ENCODE data around the gene TTC3. TPM values are rescaled to one million over a fixed set of nuclear protein-coding genes. Genes with fewer than 3 reads are reported as not detected.

Gene TTC3
- total and polyA plus RNA-seq, 9 of the 15 experiments (the other 6 are each of a cell fraction or from before 2014, with no cell fraction given) = 17.5 to 92.0 (median 59.5) TPM

DNA sequence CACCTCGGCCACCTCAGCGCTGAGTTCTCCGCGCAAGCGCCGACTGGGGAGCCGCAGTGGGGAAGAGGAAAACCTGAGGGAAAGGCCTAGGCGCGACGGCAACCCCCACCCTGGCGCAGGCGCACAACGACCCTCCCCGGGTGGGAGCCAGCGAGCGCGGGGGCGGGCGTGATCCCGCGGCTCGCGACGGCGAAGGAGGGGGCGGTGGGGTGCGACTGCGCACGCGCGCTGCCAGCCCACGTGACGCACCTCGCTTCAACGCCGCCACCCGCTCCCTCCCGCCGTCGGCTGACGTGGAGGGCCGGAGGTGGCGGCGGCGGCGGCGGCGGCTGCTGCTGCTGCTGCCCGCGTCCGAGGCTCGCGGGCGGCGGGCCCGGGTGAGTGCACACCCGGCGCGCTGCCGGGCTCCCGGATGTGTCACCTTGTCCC lies at the start of gene TTC3, which contains the start of gene PIGP (continued):
- TF ChIP-seq STAT6 (CRISPR knock-in tag; IDR thresholded peaks at IDR 0.05) = no peak
- no peak for TF ChIP-seq HNRNPLL (IDR thresholded peaks at IDR 0.05; ENCODE audit: low read depth, low read length, poor library complexity, severe bottlenecking)
- no peak for TF ChIP-seq SETDB1 (IDR thresholded peaks at IDR 0.05; ENCODE audit: low read length)
- peak; percentile 54 for TF ChIP-seq SMAD1 (IDR thresholded peaks at IDR 0.05; ENCODE audit: low read depth, low read length, partially characterized antibody)
- no peak for TF ChIP-seq SREBF2 (CRISPR knock-in tag; IDR thresholded peaks at IDR 0.05)
- no peak for TF ChIP-seq MXI1 (IDR thresholded peaks at IDR 0.05; ENCODE audit: low read depth, low read length)
- peak; percentile 52; the same call in 1 of the 2 replicates for TF ChIP-seq MITF (IDR thresholded peaks at IDR 0.05)
- peak; percentile 72; the same call in 1 of the 2 replicates for TF ChIP-seq GTF2E2 (tag; IDR thresholded peaks at IDR 0.05)
- no peak for TF ChIP-seq PRMT5 (CRISPR knock-in tag; IDR thresholded peaks at IDR 0.05)
- no peak for TF ChIP-seq ETS1 (conservative IDR thresholded peaks at IDR 0.05; ENCODE audit: control insufficient read depth, low read depth, low read length)
- TF ChIP-seq, protein P1, sequence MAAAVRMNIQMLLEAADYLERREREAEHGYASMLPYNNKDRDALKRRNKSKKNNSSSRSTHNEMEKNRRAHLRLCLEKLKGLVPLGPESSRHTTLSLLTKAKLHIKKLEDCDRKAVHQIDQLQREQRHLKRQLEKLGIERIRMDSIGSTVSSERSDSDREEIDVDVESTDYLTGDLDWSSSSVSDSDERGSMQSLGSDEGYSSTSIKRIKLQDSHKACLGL (CRISPR knock-in tag; IDR thresholded peaks at IDR 0.05; ENCODE audit: borderline replicate concordance, poor library complexity, severe bottlenecking) = no peak
- TF ChIP-seq CBX3 (IDR thresholded peaks at IDR 0.05; ENCODE audit: borderline replicate concordance in 1 of 2, low read length in 2 of 2) = peak in 1 of 2 experiments; percentile 11; a peak in 1 of 3 replicates
- no peak for TF ChIP-seq E2F1 (CRISPR knock-in tag; IDR thresholded peaks at IDR 0.05)
- peak; percentile 34 for TF ChIP-seq SOX6 (IDR thresholded peaks at IDR 0.05)
- 0 out of 2 replicates have a peak, but pooled peaks have one; percentile 44 for TF ChIP-seq SPI1 (IDR thresholded peaks at IDR 0.05; ENCODE audit: borderline replicate concordance, low read depth, low read length)
- no peak for TF ChIP-seq BCL6 (CRISPR knock-in tag; IDR thresholded peaks at IDR 0.05)
- 0 out of 2 replicates have a peak, but pooled peaks have one; percentile 13 for TF ChIP-seq JUND (IDR thresholded peaks at IDR 0.05; ENCODE audit: borderline replicate concordance, low read depth, low read length)
- no peak; the same call in 2 of the 3 replicates for TF ChIP-seq JUND (tag; IDR thresholded peaks at IDR 0.05; ENCODE audit: borderline replicate concordance, low read depth, low read length)
- TF ChIP-seq MBD1 (CRISPR knock-in tag; IDR thresholded peaks at IDR 0.05) = no peak
- TF ChIP-seq NR3C1 (CRISPR knock-in tag; IDR thresholded peaks at IDR 0.05) = no peak
